Activated T-helper 1 cell treated with anti-CD3 and anti-CD28 coated beads, Interleukin-2, amount 50 U/mL, for 16 hours (primary cell): ENCODE data around the gene DNAJC17.

Experiments used
- DNase-seq, 2 donors: peaks; one replicate each; pipeline ENCODE4 v3.0.0-alpha.2; 2020; ENCODE audit warnings: low read depth in 1 of 2, low spot score in 1 of 2

The DNAJC17 gene, protein sequence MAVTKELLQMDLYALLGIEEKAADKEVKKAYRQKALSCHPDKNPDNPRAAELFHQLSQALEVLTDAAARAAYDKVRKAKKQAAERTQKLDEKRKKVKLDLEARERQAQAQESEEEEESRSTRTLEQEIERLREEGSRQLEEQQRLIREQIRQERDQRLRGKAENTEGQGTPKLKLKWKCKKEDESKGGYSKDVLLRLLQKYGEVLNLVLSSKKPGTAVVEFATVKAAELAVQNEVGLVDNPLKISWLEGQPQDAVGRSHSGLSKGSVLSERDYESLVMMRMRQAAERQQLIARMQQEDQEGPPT

DNA sequence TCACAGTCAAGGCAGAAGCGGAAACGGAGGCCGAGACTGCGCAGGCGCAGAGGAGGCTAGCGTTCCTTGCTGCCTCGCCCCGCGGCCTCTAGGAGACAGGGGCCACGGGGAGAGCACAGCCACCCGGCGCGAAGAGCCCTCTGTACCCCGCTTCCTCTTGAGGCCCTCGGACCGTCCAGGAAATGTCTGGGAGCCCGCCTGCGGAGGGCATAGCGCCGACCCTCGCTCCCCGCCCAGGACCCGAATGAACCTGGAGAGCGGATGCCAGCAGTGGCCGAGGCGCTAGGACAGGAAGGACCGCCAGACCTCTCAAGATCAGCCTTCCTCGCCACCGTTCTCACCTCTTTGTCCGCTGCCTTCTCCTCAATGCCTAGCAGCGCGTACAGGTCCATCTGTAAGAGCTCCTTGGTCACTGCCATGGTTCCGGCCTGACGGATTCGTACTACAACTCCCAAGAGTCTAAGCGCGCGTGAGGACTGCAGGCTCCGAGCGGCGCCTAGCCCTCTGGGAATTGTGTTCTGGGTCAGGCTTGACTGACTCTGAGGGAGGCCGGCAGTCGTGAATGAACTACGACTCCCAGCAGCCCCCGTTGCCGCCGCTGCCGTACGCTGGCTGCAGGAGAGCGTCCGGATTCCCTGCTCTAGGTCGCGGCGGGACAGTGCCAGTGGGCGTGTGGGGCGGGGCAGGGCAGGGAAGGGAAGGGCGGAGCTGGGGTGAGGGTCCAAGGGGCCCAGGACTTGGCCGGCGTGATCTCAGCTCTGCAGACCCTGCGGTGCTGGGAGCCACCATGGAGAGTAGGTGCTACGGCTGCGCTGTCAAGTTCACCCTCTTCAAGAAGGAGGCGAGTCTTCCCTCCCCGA is at the start of gene DNAJC17, which contains the start of gene ZFYVE19:
Gene DNAJC17 (minus strand): TSS at position 446 of the 860 bp plus-strand sequence. CDS start 27 bp downstream, at position 419.
Gene ZFYVE19 (plus strand): TSS at position 62 of the 860 bp plus-strand sequence. CDS start 501 bp downstream, at position 563.
- DNase-seq = peak; percentile 87 to 88

DNA sequence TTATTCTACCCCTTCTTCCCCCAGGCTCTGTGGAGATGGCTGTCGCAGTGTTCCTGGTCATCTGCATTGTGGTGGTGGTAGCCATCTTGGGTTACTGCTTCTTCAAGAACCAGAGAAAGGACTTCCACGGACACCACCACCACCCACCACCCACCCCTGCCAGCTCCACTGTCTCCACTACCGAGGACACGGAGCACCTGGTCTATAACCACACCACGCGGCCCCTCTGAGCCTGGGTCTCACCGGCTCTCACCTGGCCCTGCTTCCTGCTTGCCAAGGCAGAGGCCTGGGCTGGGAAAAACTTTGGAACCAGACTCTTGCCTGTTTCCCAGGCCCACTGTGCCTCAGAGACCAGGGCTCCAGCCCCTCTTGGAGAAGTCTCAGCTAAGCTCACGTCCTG is 49.5 kb upstream of the DNAJC17 start:
- DNase-seq = no peak

DNA sequence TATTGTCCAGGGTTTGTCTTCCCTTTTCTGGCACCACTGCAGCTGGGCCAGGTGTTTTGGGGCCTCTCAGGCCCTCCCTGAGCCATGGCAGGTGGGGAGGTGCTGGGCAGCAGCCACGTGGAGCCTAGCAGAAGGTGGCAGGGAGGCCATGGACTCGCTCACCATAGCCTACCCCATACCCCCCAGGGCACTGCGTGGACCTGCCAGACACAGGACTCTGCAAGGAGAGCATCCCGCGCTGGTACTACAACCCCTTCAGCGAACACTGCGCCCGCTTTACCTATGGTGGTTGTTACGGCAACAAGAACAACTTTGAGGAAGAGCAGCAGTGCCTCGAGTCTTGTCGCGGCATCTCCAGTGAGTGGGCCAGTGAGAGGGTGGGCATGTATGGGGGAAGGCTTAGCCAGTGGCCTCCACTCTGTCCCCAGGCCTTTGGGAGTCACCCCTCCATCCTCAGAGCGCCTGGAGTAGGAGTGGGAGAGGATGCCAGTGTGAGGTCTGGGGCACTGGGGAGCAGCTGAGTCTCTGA is 48.5 kb upstream of the DNAJC17 start:
- no peak for DNase-seq

DNA sequence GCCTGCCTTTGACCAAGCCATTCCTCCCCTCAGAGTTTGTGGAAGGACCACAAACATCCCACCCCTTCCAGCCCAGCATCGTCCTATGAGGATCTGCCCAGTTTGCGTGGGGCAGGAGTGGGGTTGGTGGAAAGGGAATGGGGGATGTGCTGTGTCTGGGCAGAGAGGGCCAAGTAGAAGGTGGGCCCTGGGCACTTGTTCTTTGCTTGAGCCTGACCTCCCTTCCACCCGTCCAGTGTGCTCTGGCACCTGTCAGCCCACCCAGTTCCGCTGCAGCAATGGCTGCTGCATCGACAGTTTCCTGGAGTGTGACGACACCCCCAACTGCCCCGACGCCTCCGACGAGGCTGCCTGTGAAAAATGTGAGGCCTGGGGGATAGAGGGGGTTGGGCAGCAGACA is 46.9 kb upstream of the DNAJC17 start:
- DNase-seq = no peak

DNA sequence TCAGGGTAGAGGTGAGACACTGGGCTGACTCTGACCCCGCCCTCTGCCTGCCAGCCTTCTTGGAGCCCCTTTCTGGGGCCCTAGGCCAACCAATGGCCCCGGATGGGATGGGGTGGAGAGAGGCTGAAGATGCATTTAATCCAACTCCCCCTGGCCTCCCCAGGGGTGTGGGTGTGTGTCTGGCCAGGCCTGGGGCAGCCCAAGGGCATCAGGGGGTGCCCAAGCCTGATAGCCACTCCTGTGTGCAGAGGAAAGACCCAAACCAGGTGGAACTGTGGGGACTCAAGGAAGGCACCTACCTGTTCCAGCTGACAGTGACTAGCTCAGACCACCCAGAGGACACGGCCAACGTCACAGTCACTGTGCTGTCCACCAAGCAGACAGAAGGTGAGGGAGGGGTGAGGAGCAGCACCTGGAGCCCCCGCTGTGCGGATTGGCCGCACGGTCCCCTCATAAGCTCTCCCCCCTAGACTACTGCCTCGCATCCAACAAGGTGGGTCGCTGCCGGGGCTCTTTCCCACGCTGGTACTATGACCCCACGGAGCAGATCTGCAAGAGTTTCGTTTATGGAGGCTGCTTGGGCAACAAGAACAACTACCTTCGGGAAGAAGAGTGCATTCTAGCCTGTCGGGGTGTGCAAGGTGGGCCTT is 46.1 kb upstream of the DNAJC17 start:
- DNase-seq = no peak

DNA sequence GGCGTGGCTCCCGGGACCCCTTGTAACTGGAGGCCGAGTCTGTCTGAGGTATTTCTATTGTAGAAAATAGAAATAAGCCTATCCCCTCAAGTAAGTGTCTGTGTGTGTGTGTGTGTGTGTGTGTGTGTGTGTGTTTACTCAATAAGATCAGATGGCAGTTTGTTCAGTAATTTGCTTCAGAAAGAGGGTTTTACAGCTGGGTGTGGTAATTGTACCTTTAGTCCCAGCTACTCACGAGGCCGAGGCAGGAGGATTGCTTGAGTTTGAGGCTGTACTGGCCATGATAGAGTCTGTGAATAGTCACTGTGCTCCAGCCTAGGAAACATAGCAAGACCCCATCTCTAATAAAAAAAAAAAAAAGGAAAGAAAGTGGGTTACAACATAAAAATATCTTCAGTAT is 45.3 kb upstream of the DNAJC17 start:
- no peak for DNase-seq

DNA sequence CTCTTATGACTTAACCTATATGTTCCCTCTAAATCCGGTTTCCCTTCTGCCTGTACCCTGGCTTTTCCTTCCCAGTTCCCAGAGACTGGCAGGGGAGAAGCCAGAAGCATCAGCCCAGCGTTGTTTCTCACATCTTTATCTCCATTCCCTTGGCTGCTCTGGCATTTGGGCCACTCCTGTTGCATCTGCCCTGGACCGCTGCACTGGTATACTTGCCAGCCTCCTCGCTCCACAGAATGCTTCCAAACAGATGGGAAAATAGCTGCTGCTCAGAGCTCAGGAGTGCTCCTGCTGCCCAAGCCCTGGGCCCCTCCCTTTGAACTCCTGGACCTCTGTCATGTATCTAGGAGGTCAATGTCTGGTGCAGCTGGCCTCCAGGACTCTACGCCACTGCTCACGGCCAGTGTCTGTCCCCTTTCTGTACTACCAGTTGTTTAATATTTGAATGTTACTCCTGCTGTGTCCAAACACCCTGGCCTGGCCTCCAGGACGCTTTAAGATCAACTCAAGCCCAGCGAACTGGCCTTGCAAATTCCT is 43.4 kb upstream of the DNAJC17 start:
- no peak for DNase-seq

DNA sequence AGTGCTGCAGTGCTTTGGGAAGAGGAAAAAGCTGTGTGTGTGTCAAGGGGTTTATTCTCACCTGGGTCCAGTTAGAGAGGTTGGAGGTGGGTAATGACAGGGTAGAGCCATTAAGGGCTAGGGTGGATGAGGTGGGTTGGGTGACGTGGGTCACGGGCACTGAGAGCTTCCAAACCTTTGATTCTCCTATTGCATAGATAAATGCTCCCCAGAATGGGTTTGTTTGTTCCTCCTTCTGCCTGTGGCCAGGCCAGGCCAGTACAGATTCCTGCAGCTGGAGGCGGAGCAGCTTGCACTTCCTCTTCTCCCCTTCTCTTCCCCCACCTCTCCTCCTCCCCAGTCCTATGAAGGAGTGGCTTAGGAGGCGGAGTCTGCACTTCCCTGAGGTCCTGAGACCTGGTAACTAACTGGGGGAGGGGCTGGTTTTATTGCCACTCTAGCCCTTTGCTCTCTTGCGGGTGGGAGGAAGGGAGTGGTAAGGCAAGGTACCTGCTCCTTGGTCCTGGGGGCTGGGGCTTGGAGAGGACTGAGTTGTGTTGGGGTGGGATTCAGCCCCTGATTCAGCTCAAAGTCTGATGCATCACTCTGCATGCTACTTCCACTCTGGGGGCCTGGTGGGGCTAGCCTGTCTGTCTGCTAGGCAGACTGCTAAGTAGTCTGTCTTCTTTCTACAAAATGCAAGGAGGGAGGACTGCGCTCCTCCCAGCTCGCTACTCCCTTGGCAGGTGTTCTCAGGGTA is 40.1 kb upstream of the DNAJC17 start:
- no peak for DNase-seq

DNA sequence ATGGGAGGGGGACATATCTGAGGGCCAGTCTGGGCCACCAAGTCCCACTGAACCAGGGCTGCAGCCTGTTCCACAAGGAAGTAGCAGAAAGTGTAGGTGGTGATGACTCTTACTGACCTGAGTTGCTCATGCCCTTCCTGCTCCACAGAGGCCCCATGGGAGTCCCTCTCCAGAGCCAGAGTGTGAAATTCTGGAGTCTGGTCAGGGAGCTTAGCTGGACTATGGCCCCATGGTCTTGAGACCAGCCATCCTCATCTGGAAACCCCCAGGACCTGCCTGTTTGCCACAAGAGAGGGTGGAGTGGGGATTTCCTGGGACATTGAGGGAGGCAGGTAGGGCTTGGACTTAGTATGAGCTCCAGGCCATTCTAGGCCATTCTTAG is 39.6 kb upstream of the DNAJC17 start:
- no peak for DNase-seq

DNA sequence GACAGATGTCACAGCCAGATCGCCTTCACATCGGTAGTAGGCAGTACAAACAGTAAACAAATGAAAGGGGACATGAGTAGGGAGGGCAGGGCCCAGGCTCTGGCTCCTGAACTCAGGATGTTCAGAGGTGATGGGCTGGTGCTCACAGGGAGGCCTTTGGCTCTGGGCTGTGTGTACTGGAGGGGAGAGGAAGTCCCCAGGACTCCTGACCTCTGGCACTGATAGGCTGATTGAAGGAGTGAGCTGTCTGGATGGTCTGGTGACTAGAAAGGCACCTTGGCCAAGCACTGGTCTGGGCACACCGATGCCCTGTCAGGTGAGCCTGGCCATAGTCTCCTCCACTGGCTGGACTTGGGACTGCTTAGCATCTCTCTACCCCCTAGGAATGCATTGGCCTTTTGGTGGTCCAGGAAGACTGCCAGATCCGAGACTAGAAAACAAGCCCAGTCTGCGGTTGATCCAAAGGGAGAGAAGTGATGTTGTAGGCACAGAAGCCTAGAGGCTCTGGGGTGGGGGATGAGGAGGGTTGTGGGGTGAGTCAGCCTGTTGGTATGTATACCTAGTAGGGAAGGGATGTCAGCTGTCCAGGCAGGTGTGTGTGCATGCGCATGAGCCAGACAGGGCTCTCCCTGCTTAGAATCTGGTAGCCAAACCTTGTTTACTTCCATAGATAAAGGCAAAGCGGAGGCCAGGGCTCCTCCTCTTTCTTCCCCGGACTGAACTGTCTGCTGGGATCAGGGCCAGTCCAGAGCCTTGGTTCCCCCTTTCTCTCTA is 38.4 kb upstream of the DNAJC17 start:
- DNase-seq = no peak

DNA sequence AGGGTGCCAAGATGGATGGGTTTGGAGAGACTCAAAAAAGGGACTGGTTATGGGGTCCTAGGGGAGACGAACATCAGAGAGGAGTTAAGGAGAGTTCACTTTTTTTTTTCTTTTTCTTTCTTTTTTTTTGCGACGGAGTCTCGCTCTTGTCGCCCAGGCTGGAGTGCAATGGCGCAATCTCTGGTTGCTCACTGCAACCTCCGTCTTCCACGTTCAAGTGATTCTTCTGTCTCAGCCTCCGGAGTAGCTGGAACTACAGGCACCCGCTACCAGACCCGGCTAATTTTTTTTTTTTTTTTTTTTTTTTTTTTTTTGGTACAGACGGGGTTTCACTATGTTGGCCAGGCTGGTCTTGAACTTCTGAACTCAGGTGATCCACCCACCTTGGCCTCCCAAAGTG is 37.8 kb upstream of the DNAJC17 start:
- DNase-seq = no peak

DNA sequence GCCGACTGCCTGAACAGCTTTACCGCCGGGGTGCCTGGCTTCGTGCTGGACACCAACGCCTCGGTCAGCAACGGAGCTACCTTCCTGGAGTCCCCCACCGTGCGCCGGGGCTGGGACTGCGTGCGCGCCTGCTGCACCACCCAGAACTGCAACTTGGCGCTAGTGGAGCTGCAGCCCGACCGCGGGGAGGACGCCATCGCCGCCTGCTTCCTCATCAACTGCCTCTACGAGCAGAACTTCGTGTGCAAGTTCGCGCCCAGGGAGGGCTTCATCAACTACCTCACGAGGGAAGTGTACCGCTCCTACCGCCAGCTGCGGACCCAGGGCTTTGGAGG is 37.4 kb upstream of the DNAJC17 start:
- no peak for DNase-seq

DNA sequence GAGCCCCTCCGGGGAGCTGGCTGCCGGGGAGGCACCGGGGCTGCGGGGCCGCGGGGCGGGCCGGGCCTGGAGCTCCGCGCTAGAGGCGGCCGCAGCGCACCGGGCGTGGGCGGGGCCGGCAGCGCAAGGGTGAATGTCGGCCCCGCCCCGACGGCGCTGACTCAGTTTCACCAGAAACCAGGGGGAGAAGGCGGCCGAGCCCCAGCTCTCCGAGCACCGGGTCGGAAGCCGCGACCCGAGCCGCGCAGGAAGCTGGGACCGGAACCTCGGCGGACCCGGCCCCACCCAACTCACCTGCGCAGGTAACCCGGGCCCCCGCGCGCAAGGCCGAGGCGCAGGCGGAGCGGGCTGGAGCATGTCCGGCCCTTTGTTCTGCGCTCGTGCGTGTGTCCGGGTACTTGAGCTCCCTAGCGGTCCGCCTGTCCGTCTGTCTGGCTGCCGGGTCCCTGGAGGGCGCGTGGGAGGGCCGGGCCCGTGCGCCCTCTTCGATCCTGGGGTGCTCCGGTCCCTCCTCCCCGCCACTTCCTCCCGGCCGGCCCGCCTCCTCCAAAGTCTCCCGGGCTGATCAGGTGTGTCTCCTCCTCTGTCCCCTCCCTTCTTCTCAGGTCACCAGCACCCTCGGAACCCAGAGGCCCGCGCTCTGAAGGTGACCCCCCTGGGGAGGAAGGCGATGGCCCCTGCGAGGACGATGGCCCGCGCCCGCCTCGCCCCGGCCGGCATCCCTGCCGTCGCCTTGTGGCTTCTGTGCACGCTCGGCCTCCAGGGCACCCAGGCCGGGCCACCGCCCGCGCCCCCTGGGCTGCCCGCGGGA is 36.8 kb upstream of the DNAJC17 start, which contains the start of gene SPINT1:
Gene SPINT1 (plus strand): TSS at position 164 of the 811 bp plus-strand sequence. CDS start 507 bp downstream, at position 671.
- peak in 1 of 2 donors; percentile 54 for DNase-seq

DNA sequence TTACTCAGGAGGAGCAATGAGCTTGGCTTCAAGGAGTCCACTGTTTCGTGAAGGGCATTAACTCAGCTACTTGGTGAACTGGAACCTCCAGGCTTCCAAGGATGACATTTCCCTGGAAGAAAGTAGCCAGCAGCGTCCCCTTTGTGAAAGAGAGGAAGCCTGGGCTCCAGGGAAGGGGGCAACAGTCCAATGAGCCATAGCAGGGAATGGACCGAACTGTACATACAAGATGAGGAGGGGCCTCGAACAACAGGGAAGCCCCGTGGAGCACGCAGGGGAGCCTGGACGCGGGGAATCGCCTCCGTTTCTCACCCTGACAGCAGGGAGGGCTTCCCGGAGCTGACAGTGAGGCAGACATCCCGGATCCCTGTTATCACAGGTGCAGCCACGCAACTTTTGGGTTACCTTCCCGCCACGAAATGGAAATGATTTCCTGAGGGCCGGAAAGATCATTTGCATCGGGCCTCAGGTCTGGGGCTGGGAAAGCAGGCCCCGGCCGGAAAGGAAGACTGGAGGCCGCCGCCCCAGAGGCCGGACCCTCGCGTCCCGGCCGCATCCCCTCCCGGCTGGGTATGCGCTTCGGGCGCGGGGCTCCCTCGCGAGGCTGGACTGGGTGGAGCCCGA is 36.1 kb upstream of the DNAJC17 start:
- no peak for DNase-seq

DNA sequence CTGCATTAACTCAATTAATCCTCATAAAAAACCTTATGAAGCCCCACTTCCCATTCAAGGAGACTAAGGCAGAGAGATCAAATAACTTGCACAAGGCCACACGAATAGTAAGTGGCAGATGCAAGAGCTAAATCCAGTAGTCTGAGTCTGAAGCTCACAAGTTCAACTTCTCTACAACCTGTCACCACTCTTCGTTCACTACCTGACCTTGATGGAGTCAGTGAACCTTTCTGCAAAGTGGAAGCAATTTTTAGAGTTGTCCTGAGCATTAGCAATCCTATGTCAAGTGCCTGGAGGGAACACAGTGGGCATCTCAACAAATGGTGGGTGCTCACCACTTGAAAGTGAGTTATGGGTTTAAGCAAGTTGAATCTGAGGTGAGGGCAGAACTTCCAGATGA is 34.5 kb upstream of the DNAJC17 start:
- no peak for DNase-seq

DNA sequence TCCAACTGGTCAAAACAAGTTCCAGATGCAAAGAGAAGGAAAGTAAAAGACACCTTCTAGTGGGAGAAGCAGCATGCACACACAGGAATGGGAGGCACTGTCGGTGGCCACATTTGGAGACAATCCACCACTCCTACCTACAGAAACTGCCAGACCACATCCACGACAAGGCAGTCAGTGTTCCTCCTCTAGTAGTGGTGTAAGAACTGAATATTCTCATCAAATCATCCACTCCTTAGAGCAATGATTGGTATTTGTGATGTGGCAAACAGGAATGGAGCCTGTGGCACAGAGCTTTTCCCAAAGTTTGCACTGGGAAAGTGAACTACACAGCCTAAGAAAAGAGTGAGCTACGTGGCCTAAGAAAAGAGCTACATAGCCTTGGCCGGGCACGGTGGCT is 31.5 kb upstream of the DNAJC17 start:
- DNase-seq = no peak

DNA sequence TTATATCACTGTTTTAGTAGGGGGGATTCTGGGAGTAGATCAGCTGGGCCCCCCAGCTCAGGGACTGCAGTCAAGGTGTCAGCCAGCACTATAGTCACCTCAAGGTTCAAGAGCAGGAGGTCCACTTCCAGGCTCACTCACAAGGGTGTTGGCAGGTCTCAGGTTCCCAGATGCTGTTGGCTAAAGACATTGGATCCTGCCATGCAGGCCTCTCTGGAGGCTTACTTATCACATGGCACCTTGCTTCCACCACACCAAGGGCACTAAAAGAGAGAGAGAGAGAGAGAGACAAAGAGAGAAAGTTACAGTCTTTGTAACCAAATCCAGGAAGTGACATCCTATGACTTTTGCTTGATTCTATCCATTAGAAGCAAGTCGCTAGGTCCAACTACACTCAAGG is 28.7 kb upstream of the DNAJC17 start:
- no peak for DNase-seq

DNA sequence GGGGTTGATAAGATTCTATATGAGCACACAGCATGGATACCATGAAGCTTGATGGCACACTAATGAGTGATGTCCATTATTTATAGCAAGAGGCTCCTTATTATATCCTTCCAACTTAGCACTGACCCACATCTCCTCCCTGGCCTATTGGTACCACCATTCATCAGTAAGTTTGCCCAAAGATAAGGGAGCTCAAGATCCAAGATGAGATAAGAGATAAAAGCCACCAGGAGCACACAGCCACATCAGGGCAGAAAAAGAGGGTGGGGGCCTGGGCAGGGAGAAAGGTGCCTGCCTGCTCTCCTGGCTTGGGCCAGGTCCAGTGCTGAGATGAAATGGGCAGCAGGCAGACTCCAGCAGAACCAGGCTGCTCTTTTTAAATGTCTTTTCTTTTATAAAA is 25.6 kb upstream of the DNAJC17 start:
- DNase-seq = no peak

DNA sequence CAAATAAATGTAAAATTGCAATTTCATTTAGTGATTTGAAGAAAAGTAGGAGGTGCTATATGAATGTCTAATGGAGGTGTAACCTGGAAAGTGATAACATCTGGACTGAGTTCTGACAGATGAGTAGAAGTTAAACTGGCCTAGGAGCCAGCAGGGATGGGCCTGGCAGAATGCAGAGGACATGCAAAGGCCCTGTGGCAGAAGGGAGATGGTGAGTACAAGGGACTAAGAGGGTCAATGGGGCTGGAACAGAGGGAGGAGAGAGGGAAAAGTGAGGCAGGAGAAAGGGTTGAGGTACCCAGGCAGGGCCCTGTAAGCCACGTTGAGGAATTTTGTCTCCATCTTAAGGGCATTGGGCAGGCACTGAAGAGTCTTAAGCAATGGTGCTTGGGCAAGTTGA is 24.6 kb upstream of the DNAJC17 start:
- no peak for DNase-seq
